Embryonic facial prominence (tissue), 1 donor: ENCODE measurements around the gene HDAC11.
"Not testable (repeated sequence)": the region's sequence is repeated elsewhere in the genome, so short reads cannot be mapped to it uniquely, and the experiment has no call there.

Source experiments
- DNase-seq: peaks from one replicate; pipeline ENCODE4 v3.0.0-alpha.2; 2016; ENCODE audit errors: extremely low spot score

HDAC11 gene

DNA sequence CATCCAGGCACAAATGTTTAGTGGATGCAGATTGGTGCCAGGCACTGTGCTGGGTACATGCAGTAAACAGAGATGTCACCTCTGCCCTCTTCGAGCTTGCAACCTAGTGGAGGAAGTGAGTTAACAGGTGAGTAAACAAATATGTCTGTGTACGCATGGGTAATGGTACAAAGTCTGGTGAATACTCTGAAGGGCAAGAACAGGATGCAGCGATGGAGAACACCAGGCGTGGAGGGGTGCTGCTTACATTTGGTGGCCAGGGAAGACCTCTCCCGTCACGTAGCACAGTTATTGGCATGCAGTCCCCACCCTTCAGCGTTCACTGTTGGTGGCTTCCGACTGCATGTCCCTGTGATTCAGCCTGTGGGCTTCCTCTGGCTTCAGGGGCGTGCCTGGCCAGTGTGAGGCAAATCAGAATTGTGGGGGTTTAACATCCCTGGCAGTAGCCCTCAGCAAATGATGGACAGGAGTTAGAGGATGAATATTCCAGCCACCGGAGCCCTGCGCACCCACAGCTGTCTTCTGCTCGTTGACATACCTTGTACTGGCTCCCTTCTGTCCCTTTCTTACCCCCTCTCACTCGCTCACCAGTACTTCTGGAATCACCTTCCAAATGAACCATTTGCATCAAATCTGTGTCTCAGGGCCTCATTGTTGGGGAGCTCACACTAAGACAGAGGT lies 9.1 kb upstream of the HDAC11 start:
- DNase-seq = no peak

DNA sequence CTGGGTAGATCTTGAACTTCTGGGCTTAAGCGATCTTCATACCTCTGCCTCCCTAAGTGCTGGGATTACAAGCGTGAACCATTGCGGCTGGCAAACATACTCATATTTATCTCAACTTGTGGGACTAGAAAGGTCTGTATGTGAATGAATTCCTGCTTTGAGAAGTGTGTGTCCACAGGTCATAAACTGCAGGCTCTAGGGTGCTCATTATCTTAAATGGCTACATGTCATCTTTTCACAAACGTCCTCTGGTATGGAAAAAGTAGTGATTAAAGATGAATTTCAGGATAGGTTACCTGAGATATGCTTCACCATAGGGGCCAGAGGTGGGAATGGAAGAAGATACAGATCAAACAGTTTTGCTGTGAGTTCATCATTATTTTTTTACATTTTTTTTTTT lies 7.8 kb upstream of the HDAC11 start:
- DNase-seq = no peak

DNA sequence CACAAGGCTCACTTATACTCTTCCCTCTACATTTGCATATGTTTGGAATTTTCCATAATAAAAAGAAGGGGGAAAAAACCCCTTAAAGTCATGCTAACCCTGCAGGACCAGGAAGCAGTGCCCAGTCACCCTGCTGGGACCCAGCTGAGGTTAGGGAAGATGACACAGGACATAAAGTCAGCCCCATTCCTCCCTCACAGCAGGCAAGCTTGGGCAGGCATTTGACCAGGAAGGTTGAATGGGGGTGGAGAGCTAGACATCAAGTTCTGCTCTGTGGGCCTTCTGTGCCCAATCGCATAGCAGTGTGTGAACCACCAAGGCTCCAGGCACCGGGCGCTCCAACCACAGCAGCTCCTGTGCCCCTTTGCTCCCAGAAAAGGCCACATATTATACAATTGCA lies 7.1 kb upstream of the HDAC11 start:
- DNase-seq = no peak

DNA sequence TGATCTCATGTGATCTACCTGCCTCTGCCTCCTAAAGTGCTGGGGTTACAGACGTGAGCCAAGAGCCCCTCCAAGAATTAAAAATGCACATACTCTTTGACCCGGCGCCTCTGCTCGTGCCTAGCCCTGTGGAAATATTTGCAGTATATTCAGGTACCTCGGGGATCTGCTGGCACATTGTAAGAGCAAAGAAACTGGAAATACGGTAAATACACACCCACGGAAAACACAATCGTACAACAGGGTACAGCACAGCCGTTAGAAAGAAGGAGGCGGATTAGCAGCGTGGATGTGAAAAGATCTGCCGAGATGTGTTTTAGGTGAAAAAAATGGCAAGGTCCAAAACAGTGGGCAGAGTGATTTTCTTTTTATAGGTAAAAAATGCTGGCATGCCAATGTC lies 6.1 kb upstream of the HDAC11 start:
- no peak for DNase-seq

DNA sequence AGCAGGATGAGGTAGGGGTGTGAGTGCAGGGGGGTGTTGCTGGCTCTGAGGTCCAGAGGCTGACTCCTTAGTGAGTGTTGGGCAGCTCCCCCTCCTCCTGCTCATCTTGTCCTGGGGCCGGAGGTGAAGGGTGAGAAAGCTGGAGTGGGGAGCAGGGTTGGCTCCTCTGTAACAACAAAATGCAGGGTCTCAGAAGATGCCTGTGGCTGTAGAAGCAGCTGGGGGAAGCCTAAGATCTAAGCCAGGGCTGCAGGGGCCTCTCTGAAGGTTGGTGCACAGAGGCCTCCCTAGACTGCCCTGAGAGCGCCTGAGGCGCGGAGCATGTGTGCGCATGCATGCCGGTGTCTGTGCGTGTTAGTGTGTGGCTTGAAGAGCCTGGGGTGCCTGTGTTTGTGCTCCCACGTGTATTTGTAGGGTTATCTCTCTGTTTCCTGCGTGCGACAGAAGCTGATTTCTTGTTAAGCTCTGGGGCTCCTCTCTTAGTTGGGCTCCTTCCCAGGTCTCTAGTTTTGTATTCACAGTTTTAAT lies 5.3 kb upstream of the HDAC11 start:
- DNase-seq = no peak

DNA sequence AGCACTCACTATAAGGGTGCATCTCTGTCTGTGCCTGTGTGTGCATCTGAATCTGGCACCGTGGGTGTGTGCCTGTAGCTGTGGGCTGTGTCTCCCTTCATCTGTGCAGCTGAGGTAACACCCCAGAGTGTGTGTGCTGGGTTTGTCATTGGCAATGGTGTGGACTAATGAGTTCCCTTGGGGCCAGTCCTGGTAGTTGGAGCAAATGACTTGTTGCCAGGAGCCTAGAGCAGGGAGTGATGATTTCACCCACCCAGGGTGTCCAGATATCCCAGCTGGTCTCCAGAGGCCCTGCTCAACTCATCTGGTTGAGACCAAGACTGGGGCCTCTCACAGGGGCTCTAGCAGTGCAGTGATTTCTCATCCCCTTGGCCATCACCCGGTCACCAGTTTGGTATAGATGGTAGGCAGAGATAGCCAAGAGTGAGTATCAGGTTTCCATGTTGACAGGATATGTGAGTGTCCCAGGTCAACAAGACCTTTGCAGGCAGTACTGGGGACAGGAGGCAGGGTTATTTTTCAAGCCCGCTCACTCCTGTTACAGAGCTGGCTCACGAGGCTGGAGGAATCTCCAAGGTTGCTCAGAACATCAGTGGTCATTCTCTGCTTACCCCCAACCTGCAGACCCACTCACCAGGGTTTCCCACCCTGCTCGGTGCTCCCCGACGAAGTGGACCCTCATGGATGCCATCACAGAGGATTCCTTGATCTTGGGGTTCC lies 4.1 kb upstream of the HDAC11 start:
- no peak for DNase-seq

DNA sequence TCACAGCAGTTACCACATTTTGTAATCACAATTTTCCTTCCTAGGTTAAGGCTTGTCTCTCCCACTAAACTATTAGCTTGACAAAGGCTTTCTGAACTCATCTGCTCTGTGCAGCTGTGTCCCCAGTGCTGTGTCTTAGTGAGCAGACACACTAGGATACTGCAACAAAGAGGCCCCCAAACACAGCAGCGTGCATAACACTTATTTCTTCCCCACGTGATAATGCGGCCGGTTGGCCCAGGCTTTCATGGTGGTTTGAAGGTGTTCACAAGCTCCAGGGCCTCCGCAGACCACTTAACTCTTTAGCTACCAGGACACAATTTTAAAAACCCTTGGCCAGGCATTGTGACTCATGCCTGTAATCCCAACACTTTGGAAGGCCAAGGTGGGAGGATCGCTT lies 2.2 kb upstream of the HDAC11 start:
- no peak for DNase-seq

DNA sequence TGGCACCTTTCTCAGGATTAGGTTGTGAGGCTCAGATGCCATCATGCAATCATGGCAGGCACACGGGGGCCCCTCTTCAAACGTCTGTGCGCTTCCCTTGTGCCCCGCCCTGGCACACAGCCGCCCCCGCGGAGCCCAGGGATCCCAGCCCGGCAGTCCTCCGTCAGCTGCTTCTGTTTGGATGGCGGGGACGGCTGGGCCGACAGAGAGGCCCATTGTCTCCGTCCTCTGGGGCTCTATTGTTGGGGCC lies 849 bp upstream of the HDAC11 start:
- DNase-seq = no peak

DNA sequence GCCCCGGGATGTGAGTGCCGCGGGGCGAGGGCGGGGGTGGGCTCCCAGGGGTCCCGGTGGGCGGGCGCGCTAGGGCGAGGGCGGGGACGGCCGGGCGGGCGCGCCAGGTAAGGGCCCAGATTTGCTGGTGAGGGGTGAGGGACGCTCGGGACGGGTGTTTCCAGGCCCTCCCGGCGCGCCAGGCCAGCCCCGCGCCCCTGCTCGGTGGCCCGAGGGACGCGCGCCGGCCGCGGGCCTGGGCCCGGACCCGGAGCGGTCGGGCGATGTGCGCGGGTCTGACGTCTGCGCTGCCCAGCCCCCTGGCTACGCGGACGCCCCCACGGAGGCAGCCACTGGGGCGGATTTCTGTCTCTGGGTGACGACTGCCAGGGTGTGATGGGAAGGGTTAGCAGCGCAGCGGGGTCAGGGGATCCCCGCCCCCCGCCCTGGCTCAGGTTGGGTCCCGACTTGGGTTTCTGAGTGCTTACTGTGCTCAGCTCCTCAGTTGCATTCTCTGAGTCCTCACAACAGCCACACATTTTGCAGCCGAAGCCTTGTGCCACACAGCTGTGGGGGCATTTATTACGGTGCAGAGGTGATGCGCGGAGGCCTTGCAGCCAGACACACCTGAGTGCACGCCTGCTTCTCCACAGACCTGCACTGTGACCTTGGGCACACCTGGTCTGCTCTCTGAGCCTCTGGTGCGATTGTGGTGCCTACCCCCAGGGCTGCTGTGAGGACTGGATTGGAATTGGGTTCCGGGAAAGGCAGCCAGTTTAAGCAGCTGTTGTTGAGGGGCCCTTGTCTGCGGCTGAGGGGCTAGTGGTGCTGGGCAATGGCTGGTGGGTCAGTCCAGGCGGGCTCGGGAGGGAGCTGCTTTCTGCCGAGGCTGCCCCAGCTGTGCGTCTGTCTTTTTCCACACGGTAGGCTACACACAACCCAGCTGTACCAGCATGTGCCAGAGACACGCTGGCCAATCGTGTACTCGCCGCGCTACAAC lies 523 bp downstream of the HDAC11 start:
- no peak for DNase-seq

DNA sequence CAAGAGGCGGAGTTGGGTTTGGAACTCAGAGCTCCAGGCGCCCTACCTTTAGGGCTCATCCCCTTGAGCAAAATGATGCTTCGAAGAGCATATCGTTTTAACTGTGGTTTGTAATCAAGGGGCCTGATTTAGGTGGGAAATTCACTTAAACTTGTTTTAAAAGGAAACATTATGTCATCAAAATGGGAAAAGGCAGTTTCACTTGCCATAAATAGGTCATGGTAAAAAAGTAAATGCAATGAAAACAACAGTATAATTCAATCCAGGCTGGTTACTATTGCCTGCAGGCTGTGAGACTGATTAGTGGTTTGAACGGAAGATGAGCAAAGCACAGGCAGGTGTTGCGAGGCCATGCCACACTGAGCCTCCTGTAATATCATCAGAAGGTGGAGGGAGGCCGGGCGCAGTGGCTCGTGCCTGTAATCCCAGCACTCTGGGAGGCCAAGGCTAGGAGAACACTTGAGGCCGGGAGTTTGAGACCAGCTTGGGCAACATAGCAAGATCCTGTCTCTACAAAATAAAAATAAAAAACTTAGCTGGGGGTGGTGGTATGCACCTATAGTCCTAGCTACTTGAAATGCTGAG lies 2.1 kb downstream of the HDAC11 start:
- DNase-seq = no peak

DNA sequence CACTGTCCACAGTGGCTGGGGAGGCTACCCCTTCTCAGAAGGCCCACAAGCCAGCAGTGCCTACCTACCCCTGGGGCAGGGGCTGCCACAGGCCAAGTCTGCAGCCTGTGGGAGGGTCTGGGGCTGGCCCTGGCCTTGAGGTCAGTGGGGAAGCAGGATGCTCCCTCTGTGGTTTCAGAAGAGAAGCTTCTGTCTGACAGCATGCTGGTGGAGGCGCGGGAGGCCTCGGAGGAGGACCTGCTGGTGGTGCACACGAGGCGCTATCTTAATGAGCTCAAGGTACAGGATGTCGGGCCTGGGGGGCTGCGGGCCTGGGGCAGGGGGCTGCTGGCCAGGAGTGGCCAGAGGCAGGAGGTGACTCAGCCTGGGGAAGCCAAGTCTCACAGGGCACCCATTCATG lies 3.2 kb downstream of the HDAC11 start:
- no peak for DNase-seq

DNA sequence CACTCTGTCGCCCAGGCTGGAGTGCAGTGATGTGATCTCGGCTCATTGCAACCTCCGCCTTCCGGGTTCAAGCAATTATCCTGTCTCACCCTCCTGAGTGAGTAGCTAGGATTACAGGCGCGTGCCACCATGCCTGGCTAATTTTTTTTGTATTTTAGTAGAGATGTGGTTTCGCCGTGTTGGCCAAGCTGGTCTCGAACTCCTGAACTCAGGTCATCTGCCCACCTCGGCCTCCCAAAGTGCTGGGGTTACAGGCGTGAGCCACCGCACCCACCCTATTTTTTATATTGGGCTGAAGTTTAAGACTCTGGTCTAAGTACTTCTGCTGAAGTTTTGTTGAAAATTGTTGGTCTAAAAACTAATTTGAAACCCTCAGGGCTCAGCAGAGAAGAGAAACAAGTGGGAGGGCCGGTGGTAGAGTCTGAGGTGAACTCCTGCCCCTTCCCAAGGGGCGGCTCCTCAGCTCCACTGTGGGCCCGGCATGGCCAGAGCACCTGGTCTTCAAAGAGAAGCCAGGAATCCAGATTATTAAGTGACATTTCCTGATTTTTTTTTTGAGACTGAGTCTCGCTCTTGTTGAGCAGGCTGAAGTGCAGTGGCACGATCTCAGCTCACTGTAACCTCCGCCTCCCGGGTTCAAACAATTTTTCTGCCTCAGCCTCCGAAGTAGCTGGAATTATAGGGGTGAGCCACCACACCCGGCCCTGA lies 4.0 kb downstream of the HDAC11 start:
- no peak for DNase-seq

DNA sequence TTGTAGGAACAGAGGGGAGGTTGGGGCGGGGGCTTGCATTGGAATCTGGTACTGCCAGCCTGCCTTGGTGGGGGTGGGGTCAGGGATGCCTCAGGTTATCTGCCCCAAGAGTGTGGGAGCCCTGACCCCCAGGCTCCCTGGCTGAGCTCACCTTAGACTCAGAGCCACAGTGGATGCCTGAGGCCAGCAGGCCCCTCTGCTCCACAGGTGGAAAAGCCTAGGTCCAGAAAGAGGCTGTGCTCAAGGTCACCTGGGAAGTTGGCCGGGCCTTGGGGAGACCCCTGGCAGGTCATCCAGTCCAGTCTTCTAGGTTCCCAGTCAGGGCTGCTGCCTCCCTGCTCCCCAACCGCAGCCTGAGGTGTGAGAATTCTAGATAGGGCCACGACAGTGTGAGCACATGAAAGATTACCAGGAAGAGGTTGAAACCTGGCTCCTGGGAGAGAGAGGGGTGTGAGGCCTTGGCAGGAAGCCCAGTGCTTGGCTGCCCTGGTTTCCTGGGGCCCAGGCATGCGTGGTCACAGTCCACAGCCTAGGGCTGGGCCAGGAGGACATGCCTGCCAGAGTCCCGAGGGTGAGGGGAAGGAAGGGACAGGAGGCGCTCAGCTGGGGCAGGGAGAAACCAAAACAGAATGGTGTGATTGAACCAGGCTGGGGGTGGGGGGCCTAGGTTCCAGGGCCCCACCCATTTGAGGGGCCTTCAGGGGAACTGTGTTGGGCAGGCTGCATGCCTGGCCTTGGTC lies 4.9 kb downstream of the HDAC11 start:
- no peak for DNase-seq

DNA sequence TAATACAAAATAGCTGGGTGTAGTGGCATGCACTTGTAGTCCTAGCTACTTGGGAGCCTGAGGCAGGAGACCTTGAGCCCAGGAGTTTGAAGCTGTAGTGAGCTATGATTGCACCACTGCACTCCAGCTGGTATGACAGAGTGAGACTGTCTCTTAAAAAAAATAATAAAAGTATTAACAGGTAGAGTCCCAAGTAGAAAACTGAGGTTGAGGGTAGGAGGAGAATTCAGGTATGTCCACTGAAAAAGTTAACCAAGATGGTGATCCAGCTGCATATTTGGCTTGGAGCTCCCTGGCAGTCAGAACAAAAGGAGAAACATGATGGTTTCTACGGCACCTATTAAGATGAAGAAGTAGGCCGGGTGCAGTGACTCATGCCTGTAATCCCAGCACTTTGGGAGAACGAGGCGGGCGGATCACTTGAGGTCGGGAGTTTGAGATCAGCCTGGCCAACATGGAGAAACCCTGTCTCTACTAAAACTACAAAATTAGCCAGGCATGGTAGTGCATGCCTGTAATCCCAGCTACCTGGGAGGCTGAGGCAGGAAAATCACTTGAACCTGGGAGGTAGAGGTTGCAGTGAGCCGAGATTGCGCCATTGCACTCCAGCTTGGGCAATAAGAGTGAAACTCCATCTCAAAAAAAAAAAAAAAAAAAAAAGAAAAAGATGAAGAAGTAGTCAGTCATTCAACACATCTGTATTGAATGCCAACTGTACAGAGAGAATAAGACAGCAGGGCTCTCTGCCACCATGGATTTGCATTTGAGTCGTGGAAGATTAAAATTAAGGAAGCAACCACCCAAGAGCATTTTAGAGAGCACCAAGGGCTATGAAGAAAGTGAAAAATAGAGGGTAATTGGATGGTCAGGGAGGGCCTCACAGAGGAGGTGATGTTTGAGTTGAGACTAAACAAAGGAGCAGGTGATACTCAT lies 5.8 kb downstream of the HDAC11 start:
- not testable (repeated sequence) for DNase-seq

DNA sequence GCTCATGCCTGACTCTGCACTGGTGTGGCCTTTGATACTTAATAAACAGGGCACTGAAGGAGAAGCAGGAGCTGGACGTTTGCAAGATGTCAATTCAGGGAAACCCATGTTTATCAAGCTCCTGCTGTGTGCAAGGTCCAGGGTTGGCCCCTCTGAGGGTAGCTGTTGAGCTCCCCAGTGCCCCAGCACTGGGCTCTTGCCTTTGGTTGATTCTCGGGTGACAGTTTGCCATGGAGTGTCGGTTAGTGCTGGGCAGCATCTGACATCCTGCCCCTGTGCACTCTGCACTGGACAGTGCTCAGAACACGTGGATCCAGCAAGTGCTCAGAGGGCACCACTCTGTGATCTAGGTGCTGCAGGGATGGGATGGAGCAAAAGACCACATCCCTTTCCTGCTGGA lies 7.3 kb downstream of the HDAC11 start:
- DNase-seq = no peak

DNA sequence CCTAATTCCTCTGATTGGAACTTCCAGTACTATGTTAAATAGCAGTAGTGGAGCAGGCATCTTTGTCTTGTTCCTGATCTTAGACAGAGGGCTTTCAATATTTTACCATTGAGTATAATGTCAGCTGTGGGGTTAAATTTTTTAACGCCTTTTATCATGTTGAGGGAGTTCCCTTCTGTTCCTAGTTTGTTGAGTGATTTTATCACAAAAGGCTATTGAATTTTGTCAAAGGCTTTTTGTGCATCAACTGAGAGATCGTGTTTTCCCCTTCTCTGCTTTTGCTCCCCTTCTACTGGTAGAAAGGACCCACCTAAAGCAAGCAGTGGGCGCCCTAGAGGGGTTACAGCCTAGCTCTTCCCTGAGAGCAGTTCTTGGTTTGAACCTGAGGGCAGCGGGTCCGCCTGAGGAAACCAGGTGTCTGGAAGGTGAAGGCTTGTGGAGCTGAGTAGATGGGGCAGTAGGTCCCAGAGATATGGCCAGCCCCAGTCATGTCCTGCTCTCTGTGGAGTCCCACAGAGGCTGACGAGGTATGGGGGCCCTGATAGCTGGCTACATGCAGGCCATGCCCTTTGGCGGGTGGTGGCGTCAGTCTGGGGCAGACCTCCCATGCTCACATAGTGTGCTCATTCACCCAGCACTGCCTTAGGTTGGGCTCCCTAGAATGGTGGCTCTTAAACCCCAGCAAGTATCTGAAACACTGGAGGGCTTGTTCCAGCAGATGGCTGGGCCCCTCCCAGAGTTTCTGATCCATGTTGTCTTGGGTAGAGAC lies 11.3 kb downstream of the HDAC11 start:
- no peak for DNase-seq

DNA sequence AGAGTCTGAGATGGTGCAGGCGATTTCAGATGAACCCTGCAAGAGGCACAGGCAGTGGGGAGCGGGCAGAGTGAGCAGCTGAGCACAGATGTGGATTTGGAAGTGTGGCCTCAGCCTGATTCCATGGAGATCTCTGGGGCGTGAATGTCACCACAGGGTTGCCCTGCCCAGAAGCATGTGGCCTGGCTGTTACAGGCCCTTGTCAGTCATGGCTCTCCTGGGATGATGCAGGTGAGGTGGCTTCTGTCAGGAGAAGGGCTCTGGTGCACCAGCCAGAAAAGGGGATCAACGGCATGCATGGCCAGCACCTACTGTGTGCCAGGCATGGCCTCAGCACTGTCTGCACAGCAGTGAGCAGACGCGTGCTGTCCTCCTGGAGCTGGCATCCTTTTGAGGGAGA lies 11.9 kb downstream of the HDAC11 start:
- no peak for DNase-seq

DNA sequence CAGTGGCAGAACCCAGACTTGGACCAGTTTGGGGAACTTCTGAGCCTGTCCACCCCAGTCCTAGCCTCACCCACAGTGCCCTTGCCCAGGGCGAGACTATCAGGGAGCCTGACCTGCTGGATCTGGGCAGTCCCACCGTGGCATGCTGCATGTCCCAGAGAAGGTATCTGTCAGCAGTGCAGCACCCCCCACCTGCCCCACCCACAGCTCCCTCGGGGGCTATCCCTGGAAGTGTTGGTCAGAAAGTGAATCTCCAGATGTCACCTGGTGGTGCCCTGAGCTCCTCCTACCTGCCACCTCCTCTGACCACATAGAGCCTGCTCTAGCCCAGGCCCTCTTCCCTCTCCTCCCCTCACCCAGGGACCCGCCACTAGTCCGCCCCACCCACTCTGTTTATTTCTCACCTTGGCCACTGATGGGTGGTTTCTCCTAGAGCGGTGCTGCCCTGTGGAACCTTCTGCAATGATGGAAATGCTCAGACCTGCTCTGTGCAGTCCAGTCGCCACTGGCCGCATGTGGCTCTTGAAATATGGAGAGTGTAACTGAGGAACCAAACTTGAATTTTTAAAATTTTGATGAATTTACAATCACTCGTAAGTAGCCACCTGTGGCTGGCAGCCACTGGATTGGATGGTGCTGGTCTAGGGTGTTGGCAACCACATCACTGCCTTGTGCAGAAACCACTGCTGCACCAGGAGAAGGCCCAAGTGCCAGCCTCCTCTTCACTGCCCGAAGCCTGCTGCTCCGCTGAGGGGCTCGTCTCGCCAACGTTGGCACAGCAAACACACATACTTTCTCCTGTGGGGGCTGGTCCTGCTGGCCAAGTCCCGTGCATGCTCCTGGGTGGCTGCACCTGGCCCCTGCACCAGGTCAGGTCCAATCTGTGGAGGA lies 13.1 kb downstream of the HDAC11 start:
- no peak for DNase-seq
